ENCODE measurements around the gene DNAH9. TPM values are rescaled to one million over a fixed set of nuclear protein-coding genes. Genes with fewer than 3 reads are reported as not detected.
A peak's percentile ranks its signal among the peaks of the same experiment; 100 is the strongest.

DNAH9 gene
- total and polyA plus RNA-seq, 2 of the 8 experiments (the other 6 are each of a cell fraction or from before 2014, with no cell fraction given) = 0.21 to 0.86 TPM

GRCh38 chr17:11852912-11853311 lies 254.6 kb downstream of the DNAH9 start:
- DNase-seq (ENCODE audit: low read depth in 1 of 2, low spot score in 2 of 2) = no peak
- no peak overlapping the region for H2AK5ac ChIP-seq (ENCODE audit: low read depth, low read length)
- no peak overlapping the region for H3K4me3 ChIP-seq (ENCODE audit: extremely low read depth in 1 of 4, insufficient read depth in 2 of 4, low read depth in 3 of 4, low read length in 4 of 4)
- H3K18ac ChIP-seq (ENCODE audit: extremely low read depth, low read length) = no peak overlapping the region
- no peaks in the 10 kb centered on the region for H3K79me2 ChIP-seq (ENCODE audit: control insufficient read depth in 1 of 2, insufficient read depth in 2 of 2, low read length in 2 of 2)
- no peaks in the 10 kb centered on the region for H3K36me3 ChIP-seq (ENCODE audit: control insufficient read depth in 2 of 4, insufficient read depth in 4 of 4, low read length in 3 of 4)
- 0 out of 2 replicates have a peak overlapping the region, but pooled peaks have one; percentile 18 for H2AFZ ChIP-seq (ENCODE audit: low read length)
- no peak overlapping the region for H3K27ac ChIP-seq (ENCODE audit: low read depth, low read length)
- 84% methylated on average over 2 of the region's 2 CpGs; no CpG with 5 or more reads in 1 of the 2 experiments for WGBS, 2 experiments (ENCODE audit: extremely low coverage in 1 of 2, insufficient coverage in 1 of 2, insufficient read length in 1 of 2, insufficient replicate concordance in 2 of 2, low coverage in 1 of 2, low lambda C conversion rate in 2 of 2, missing lambda C conversion rate in 1 of 2)
- H3K23me2 ChIP-seq (ENCODE audit: low read depth, low read length) = no peaks in the 10 kb centered on the region
- no peak overlapping the region for H3K9ac ChIP-seq (replicated peaks in 1 of 4; ENCODE audit: extremely low read depth in 1 of 4, low read depth in 3 of 4, low read length in 3 of 4)
- no peak overlapping the region for H4K8ac ChIP-seq (ENCODE audit: extremely low read depth, insufficient read depth, low read length)
- no peak overlapping the region for H3K4ac ChIP-seq (replicated peaks; ENCODE audit: insufficient read length, low read depth, low read length)
- H3K9me3 ChIP-seq (ENCODE audit: insufficient read depth in 2 of 2, low read depth in 1 of 2, low read length in 1 of 2) = no peaks in the 10 kb centered on the region
- H2BK12ac ChIP-seq (ENCODE audit: low read depth, low read length) = no peak overlapping the region
- TF ChIP-seq KDM1A (IDR thresholded peaks at IDR 0.05; ENCODE audit: borderline replicate concordance, low read length) = no peak
- TF ChIP-seq ATF3 (IDR thresholded peaks at IDR 0.05; ENCODE audit: insufficient read depth, low read depth, low read length) = no peak
- TF ChIP-seq SIRT6 (IDR thresholded peaks at IDR 0.05; ENCODE audit: low read length) = no peak
- TF ChIP-seq CTBP2 (IDR thresholded peaks at IDR 0.05; ENCODE audit: borderline replicate concordance, insufficient read depth, insufficient read length, low read length) = no peak
- no peak for TF ChIP-seq EGR1 (IDR thresholded peaks at IDR 0.05; ENCODE audit: borderline replicate concordance, low read depth, low read length)
- no peak for TF ChIP-seq SIN3A (conservative IDR thresholded peaks at IDR 0.05 in 1 of 2, IDR thresholded peaks at IDR 0.05 in 1 of 2; ENCODE audit: low read depth in 1 of 2, low read length in 2 of 2)
- TF ChIP-seq TCF12 (IDR thresholded peaks at IDR 0.05; ENCODE audit: low read depth, low read length) = no peak
- H3K56ac ChIP-seq (replicated peaks; ENCODE audit: insufficient read length, low read depth, low read length) = no peak overlapping the region
- H3K4me2 ChIP-seq (ENCODE audit: insufficient read depth in 1 of 2, low read depth in 2 of 2, low read length in 2 of 2) = no peak overlapping the region
- H3K23ac ChIP-seq (ENCODE audit: insufficient read length) = no peak overlapping the region
- no peak overlapping the region for H4K91ac ChIP-seq (replicated peaks; ENCODE audit: insufficient read length, low read length)
- ChIA-PET POLR2A (ENCODE audit: partially characterized antibody) (no interaction called here), CTCF (ENCODE audit: partially characterized antibody) (interaction anchor here (1.1 kb wide), 2 partner anchors 11 to 55 kb away, joined by 3 read pairs; no protein-coding TSS in a partner anchor)
- no peak overlapping the region for H2BK15ac ChIP-seq (ENCODE audit: low read length)
- no peak for FAIRE-seq
- H3K27me3 ChIP-seq (replicated peaks in 1 of 4; ENCODE audit: control insufficient read depth in 3 of 4, extremely low read depth in 1 of 4, insufficient read depth in 3 of 4, low read length in 3 of 4) = no peaks in the 10 kb centered on the region
- no peaks in the 10 kb centered on the region for H4K20me1 ChIP-seq (replicated peaks in 1 of 2; ENCODE audit: control insufficient read depth in 1 of 2, insufficient read depth in 2 of 2, low read length in 2 of 2)
- H4K5ac ChIP-seq (ENCODE audit: insufficient read length, low read depth, low read length) = no peak overlapping the region
- no peaks in the 10 kb centered on the region for H3K79me1 ChIP-seq (ENCODE audit: low read depth, low read length)
- H3K4me1 ChIP-seq (replicated peaks in 1 of 4; ENCODE audit: control insufficient read depth in 3 of 4, insufficient read depth in 4 of 4, low read length in 3 of 4) = peaks cover 0 to 13% (median 3%) of the 10 kb centered on the region in 4 experiments; a peak in 4 of 7 replicates
- no peak overlapping the region for H2BK20ac ChIP-seq (ENCODE audit: low read length)
- no peak overlapping the region for H3K14ac ChIP-seq (ENCODE audit: insufficient read length)
- H2BK5ac ChIP-seq (ENCODE audit: low read depth, low read length) = no peak overlapping the region
- no peak overlapping the region for H2BK120ac ChIP-seq (replicated peaks; ENCODE audit: low read depth, low read length)

Data from H1 (cell line).